HG02588 (cell line): ENCODE results near the gene TMEM120A.
A peak's percentile ranks its signal among the peaks of the same experiment; 100 is the strongest.
"Not testable (repeated sequence)": the region's sequence is repeated elsewhere in the genome, so short reads cannot be mapped to it uniquely, and the experiment has no call there.

ENCODE experiments used
- ATAC-seq: cut with Tn5 transposase; IDR thresholded peaks from one replicate; pipeline ENCODE4 v1.9.1; 2021; ENCODE audit warnings: mild to moderate bottlenecking, moderate library complexity; ENCODE audit not compliant: unreplicated experiment

The TMEM120A gene

GRCh38 chr7:75994388-75995051, at the start of gene TMEM120A:
Gene TMEM120A, minus strand, starts transcription at chr7:75994595. Its CDS starts 25 bp downstream, at chr7:75994570.
- peak; percentile 92 for ATAC-seq

- ATAC-seq: no peak
Measured at GRCh38 chr7:76040126-76040525, 45.7 kb upstream of the TMEM120A start.

GRCh38 chr7:76037310-76037709, 42.9 kb upstream of the TMEM120A start:
- ATAC-seq: no peak

GRCh38 chr7:76031964-76032363, 37.6 kb upstream of the TMEM120A start:
- ATAC-seq: no peak

- ATAC-seq: not testable (repeated sequence)
Measured at GRCh38 chr7:76029682-76030081, 35.3 kb upstream of the TMEM120A start.

DNA sequence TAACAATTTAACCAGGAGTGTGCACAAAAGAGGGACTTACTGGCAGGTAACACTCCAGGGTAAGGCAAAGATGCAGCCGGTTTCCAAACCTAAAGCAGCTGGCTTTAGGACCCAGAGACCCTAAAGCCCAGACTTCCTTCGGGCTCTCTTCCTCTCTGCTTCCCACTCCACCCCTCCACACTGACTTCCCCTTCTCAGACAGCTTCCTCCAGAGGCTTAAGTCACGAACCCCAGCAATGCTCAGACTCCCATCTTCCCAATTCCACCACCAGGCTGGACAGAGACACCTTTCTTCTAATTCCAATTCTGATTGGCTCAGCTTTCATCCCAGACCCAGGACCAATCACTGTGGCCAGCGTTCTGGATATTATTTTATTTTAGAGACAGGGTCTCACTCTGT, 28.6 kb upstream of the TMEM120A start:
- ATAC-seq: no peak

- ATAC-seq: no peak
Measured at GRCh38 chr7:76022026-76022780, 27.8 kb upstream of the TMEM120A start.

GRCh38 chr7:76020031-76020714, 25.8 kb upstream of the TMEM120A start:
- ATAC-seq: no peak

DNA sequence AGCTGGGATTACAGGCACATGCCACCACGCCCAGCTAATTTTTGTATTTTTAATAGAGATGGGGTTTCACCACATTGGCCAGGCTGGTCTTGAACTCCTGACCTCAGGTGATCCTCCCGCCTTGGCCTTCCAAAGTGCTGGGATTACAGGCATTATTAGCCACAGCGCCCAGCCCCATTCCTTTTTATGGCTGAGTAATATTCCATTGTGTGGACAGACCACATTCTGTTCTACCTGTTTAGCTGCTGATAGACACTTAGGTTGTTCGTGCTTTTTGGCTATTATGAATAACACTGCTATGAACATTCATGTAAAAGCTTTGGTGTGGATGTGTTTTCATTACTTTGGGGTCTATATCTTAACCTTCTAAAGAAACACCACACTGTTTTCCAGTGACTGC, 24.1 kb upstream of the TMEM120A start:
- ATAC-seq: not testable (repeated sequence)

- ATAC-seq: no peak
Measured at GRCh38 chr7:76016191-76016947, 22.0 kb upstream of the TMEM120A start.

- no peak for ATAC-seq
Measured at GRCh38 chr7:76011442-76011861, 17.1 kb upstream of the TMEM120A start.

DNA sequence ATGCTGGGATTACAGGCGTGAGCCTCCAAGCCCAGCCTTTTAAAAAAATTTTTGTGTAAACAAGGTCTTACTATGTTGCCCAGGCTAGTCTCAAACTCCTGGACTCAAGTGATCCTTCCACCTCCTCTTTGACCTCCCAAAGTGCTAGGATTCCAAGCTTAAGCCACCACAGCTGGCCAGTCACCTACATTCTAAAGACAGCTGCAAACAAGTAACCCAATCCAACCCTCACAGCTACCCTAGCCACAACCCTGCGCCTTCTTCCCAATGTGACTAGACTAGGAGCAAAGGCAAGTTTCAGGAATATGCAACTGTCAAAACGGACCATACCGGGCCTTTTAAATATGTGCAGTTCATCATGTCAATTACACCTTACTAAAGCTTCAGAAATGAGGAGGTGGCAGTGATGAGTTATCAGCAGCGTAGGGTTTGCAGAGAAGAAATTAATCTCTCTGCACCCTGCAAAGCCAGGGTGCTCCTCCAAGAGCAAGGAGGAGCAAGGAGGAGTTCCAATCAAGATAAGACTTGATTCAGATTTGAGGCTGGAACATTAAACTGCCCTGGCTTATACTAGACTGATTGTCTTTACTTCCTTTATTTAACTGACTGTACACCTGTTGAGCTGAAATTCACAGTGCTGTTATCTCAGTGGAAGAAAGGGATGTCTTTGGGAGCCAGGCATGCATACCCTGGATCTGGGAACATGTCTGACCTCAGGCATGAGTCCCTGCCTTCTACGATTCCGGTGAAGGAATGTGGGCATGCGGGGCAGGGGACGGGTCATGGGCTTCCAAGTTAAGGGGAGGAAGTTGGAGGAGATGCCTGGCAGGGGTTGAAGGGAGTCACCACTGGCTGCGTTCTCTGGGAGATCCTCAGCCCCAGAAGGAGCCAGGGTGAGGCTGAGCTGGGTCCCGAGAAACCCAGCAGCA, 15.5 kb upstream of the TMEM120A start:
- ATAC-seq: no peak

DNA sequence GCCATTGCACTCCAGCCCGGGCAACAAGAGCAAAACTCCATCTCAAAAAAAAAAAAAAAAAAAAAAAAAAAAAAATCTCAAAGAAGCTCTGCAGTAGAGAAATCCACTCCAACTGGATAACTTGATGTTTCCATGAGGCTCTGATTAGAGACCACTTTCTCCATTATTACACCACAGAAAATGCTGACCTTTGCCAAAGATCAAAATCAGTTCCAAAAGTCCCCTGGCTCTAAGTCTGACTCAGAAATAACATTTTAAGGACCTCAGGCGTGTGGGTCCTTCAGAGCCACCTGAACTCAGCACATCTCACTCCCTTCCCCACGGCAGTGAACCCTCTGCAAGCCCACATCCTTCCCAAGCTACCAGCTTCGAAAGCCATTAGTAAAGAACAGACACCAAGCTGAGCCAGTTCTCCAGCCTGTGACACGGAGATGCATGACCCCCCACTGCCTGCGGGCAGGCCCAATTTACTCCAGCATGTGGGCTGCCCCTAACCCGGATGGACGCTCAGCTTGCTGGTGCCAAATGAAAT, 13.8 kb upstream of the TMEM120A start:
- no peak for ATAC-seq

DNA sequence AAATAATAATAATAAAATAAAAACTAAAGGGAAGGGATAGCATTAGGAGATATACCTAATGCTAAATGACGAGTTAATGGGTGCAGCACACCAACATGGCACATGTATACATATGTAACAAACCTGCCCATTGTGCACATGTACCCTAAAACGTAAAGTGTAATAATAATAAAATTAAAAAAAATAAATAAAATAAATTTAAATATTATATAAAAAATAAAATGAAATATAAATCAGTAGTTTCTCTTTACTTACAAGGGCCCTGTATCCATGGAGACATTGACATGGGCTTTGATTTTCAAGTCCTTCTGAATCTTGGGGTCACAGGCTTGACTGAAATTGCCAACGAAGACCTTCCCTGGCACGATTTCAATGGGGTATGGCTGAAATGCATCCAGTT, 10.6 kb upstream of the TMEM120A start:
- ATAC-seq: not testable (repeated sequence)

GRCh38 chr7:76003351-76003750, 9.0 kb upstream of the TMEM120A start:
- no peak for ATAC-seq

DNA sequence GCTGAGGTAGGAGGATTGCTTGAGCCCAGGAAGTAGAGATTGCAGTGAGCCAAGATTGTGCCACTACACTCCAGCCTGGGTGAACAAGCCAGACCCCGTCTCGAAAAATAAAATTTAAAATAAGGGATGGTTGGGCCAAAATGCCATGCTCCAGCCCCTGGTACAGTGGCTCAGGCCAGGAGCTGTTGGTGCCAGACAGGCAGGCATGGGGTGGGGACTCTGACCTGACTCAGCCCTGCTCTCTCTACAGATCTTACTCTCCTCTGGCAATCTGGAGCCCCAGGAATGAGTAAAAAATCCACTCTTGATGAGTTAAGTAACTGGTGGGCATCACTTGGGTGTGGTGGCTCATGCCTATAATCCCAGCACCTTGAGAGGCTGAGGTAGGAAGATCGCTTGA, 8.4 kb upstream of the TMEM120A start:
- ATAC-seq: no peak

- no peak for ATAC-seq
Measured at GRCh38 chr7:76002139-76002538, 7.7 kb upstream of the TMEM120A start.

- ATAC-seq: no peak
Measured at GRCh38 chr7:76000566-76000965, 6.2 kb upstream of the TMEM120A start.

- ATAC-seq: no peak
Measured at GRCh38 chr7:75998038-75998437, 3.6 kb upstream of the TMEM120A start.

- no peak for ATAC-seq
Measured at GRCh38 chr7:75996476-75996875, 2.1 kb upstream of the TMEM120A start.
